GM12891 (cell line): ENCODE results near the gene NDC80. TPM values are rescaled to one million over a fixed set of nuclear protein-coding genes. Genes with fewer than 3 reads are reported as not detected.
A peak's percentile ranks its signal among the peaks of the same experiment; 100 is the strongest.
"Not testable (repeated sequence)": the region's sequence is repeated elsewhere in the genome, so short reads cannot be mapped to it uniquely, and the experiment has no call there.

Source experiments
- DNase-seq: peaks from one replicate; pipeline ENCODE4 v3.0.0; 2011; ENCODE audit warnings: low spot score; ENCODE audit not compliant: insufficient read length
- FAIRE-seq: peaks from 2 replicates; lab custom pipeline; 2011; peaks lifted over from hg19 to GRCh38; lab: Jason Lieb, UNC
- PAX5 ChIP-seq: IDR thresholded peaks from 2 replicates; pipeline ENCODE4 v1.6.1; 2011; ENCODE audit warnings: low read length, moderate library complexity, mild to moderate bottlenecking; ENCODE audit not compliant: insufficient read depth, severe bottlenecking
- POLR2A ChIP-seq: IDR thresholded peaks from 2 replicates; pipeline ENCODE4 v1.6.1; 2011; ENCODE audit warnings: low read depth, low read length, control low read depth
- POLR2AphosphoS5 ChIP-seq: IDR thresholded peaks from 2 replicates; pipeline ENCODE4 v1.6.1; 2011; ENCODE audit warnings: low read depth, low read length, control low read depth
- POU2F2 ChIP-seq: IDR thresholded peaks from 2 replicates; pipeline ENCODE4 v1.6.1; 2011; ENCODE audit warnings: low read depth, mild to moderate bottlenecking, control low read depth, low read length, moderate library complexity
- SPI1 ChIP-seq: IDR thresholded peaks from 2 replicates; pipeline ENCODE4 v1.6.1; 2011; ENCODE audit warnings: low read depth, low read length, control low read depth
- TAF1 ChIP-seq: IDR thresholded peaks from 2 replicates; pipeline ENCODE4 v1.6.1; 2011; ENCODE audit warnings: low read depth, low read length, control low read depth
- polyA plus RNA-seq: library from polyadenylated mRNA; unstranded; fragments of >200 nt; gene quantifications from one replicate; pipeline ENCODE4 v1.2.1, GENCODE V29; 2012; ENCODE audit warnings: low read depth, missing spikeins, inconsistent platforms; ENCODE audit not compliant: missing spikeins

The NDC80 gene
- polyA plus RNA-seq = 23.5 TPM

DNA sequence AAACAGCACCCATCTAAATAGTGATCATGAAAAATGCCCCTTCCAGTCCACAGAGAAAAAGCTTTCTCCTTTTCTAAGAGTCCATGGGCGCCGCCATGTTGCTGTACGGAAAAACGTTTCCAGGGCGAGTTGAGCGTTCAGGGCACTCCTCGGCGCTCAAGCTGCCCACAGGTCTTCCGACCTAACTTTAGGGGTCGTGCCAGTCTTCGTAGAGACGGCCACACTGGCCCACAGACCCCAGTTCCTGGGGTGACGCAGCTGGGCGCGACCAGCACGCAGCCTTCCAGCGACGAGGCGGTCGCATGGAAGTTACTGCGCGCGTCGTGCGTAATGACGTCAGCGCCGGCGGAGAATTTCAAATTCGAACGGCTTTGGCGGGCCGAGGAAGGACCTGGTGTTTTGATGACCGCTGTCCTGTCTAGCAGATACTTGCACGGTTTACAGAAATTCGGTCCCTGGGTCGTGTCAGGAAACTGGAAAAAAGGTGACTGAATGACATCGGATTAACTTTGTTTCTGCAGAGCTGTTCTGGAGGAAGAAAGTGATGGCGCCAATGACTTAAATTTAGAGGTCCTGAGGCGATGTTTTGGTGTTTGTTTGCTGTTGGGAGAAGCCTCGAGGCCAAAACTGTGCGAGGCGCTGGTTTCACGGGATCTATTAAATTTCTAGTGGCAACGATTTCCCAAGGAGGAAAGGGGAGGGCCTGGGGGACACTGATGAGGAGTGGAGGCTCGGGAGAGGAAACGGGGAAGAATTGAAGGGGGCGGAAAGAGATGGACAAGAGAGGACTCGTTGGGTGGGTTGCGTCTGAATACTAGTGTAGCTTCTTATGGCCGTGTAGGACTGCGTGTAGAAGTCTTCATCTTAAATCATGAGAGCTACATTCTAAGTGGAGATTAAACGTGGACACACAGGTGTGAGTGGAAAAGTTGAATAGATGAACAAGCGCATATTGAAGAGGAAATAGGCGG is at the start of gene NDC80, which contains the start of gene METTL4:
NDC80 (plus strand) TSS at position 358 of the 971 bp plus-strand sequence. CDS start 1,429 bp downstream, outside the sequence.
METTL4 (minus strand) TSS at position 306 of the 971 bp plus-strand sequence. CDS start 4,289 bp downstream, outside the sequence.
- peak; percentile 98 for FAIRE-seq
- peak; percentile 50 for DNase-seq
- TF ChIP-seq PAX5 = no peak
- no peak; the same call in 1 of the 2 replicates for TF ChIP-seq POLR2A
- TF ChIP-seq POU2F2 = 0 out of 2 replicates have a peak, but pooled peaks have one; percentile 20
- TF ChIP-seq POLR2AphosphoS5 = peak; percentile 56
- TF ChIP-seq TAF1 = peak; percentile 18; the same call in 1 of the 2 replicates
- TF ChIP-seq SPI1 = no peak

GRCh38 chr18:2522112-2522511 is 49.2 kb upstream of the NDC80 start:
- no peak for FAIRE-seq
- TF ChIP-seq SPI1 (no peak), POU2F2 (no peak), PAX5 (no peak), POLR2AphosphoS5 (no peak), POLR2A (no peak), TAF1 (no peak)
- no peak for DNase-seq

DNA sequence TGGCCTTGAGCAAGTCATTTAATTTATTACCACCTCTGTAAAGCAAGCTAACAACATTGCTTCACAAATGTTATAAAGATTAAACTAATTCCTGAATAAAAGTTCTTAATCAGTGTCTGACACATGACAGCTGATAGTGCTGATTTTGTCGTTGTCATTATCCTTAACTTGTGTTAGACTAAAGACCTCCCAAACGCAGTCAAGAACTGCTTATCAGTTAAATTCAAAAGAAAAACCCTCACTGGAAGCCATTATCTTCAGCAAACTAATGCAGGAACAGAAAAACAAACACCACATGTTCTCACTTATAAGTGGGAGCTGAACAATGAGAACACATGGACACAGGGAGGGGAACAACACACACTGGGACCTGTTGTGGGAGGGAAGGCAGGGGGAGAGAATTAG is 46.6 kb upstream of the NDC80 start:
- not testable (repeated sequence) for DNase-seq, FAIRE-seq

DNA sequence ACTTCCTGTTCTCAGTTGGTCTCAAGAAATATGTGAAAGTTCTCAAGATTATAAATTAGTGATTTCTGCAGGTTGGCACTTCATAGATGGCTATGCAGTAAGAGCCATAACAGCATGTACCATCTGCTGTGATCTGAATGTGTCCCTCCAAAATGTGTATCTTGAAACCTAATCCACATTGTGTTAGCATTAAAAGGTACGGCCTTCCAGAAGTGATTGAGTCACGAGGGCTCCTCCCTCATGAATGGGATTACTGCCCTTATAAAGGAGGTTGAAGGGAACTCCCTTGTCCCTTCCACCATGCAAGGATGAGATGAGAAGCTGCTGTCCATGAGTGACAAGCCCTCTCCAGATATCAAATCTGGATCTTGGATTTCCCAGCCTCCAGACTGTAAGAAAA is 45.0 kb upstream of the NDC80 start:
- no peak for TF ChIP-seq POLR2AphosphoS5
- no peak for TF ChIP-seq SPI1
- no peak for TF ChIP-seq PAX5
- no peak for TF ChIP-seq POLR2A
- no peak for TF ChIP-seq TAF1
- no peak for TF ChIP-seq POU2F2
- DNase-seq = no peak
- no peak for FAIRE-seq

- FAIRE-seq (no peak), DNase-seq (no peak)
- no peak for TF ChIP-seq POU2F2
- no peak for TF ChIP-seq POLR2A
- no peak for TF ChIP-seq TAF1
- no peak for TF ChIP-seq SPI1
- TF ChIP-seq PAX5 = no peak
- TF ChIP-seq POLR2AphosphoS5 = no peak
Observed at GRCh38 chr18:2529154-2529553, 42.2 kb upstream of the NDC80 start.

GRCh38 chr18:2531751-2532150 is 39.6 kb upstream of the NDC80 start:
- no peak for DNase-seq
- TF ChIP-seq PAX5 (no peak), POU2F2 (no peak), TAF1 (no peak), SPI1 (no peak), POLR2A (no peak), POLR2AphosphoS5 (no peak)
- no peak for FAIRE-seq

- FAIRE-seq (no peak), DNase-seq (no peak)
- no peak for TF ChIP-seq POLR2A
- no peak for TF ChIP-seq PAX5
- no peak for TF ChIP-seq SPI1
- TF ChIP-seq POU2F2 = no peak
- no peak for TF ChIP-seq TAF1
- TF ChIP-seq POLR2AphosphoS5 = no peak
Observed at GRCh38 chr18:2532797-2533196, 38.6 kb upstream of the NDC80 start.

DNA sequence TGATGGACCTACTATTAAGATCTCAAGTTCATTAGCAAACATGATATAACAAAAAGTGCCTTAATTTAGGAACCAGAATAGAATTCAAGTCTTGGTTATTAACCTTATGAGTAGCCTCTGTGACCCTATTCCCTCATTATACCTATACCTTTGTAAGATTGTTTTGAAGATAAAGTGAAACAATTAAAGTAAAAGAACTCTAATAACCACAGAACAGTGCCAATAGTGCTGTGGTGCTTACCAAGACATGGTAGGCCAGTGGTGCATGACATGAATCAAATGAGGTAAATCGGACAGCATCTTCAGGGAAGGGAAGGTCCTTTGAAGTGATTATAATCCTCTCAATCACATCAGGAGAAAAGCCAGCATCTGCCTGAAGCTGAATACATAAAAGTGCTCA is 36.5 kb upstream of the NDC80 start:
- no peak for DNase-seq
- no peak for FAIRE-seq
- TF ChIP-seq POLR2AphosphoS5 = no peak
- TF ChIP-seq PAX5 = no peak
- TF ChIP-seq POU2F2 = no peak
- TF ChIP-seq SPI1 = no peak
- TF ChIP-seq TAF1 = no peak
- TF ChIP-seq POLR2A = no peak

DNA sequence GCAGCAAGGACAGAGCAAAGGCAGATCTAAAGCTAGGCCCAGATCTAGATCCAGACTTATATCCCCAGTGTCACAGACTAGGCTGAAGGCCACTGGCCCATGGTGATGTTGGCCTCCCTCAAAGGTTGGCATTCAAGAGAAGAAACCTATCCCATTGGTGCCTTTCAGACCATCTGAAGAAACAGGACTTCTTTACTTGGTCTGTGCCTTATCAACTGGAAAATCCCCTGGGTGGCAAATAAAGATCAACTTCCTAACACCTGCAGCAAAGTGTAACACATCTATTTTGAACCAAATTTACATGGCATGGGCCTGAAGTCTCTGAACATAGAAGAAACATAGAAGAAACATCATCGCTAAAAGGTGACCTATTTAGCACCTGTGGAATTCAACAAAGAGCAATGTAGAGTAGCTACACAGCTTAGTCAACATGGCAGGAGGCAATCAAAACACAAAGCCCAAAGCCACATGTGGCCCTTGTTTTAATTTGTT is 35.9 kb upstream of the NDC80 start:
- TF ChIP-seq POLR2A (no peak), SPI1 (no peak), POU2F2 (no peak), POLR2AphosphoS5 (no peak), PAX5 (no peak), TAF1 (no peak)
- FAIRE-seq = peak; percentile 43

GRCh38 chr18:2536063-2536462 is 35.3 kb upstream of the NDC80 start:
- TF ChIP-seq TAF1 (no peak), POLR2A (no peak), SPI1 (no peak), PAX5 (no peak), POU2F2 (no peak), POLR2AphosphoS5 (no peak)
- DNase-seq = no peak
- no peak for FAIRE-seq

More for the DNA sequence above, 35.9 kb upstream of the NDC80 start:
- no peak for DNase-seq
